ENCODE results near the gene NCOA7.
A peak's percentile ranks its signal among the peaks of the same experiment; 100 is the strongest.

GRCh38 chr6:125812394-125813292, 21.9 kb downstream of the NCOA7 start:
- TF ChIP-seq POLR2A (IDR thresholded peaks at IDR 0.05) (peak in 1 of 2 donors; percentile 11), CTCF (IDR thresholded peaks at IDR 0.05) (no peak)

Data from adrenal gland (tissue), 5 donors.